Measurements from ENCODE around the gene SESN2. TPM values are rescaled to one million over a fixed set of nuclear protein-coding genes. Genes with fewer than 3 reads are reported as not detected.

SESN2 gene
- total and polyA plus RNA-seq, 10 of the 15 experiments (the other 5 are each of a cell fraction or from before 2014, with no cell fraction given) = 1.5 to 40.9 (median 17.8) TPM

- WGBS (ENCODE audit: insufficient coverage, insufficient replicate concordance, low lambda C conversion rate, missing lambda C conversion rate) = 26% methylated on average over 29 of the region's 29 CpGs
- POLR2A ChIA-PET = interaction anchor here (0.6 to 2.7 kb wide), 9 partner anchors 8 to 340 kb away, joined by 3 to 12 read pairs (median 5); partner anchors contain the start of genes GMEB1 and RCC1
- RAD21 ChIA-PET (ENCODE audit: unreplicated experiment) = interaction anchor here (1.0 to 1.8 kb wide), 3 partner anchors 8 to 81 kb away, joined by 3 to 17 read pairs (median 3); no protein-coding TSS in a partner anchor
- no peak for FAIRE-seq
- peak; percentile 69 for ATAC-seq
- H3K27me3 ChIP-seq (replicated peaks in 1 of 2; ENCODE audit: control insufficient read depth in 2 of 2, insufficient read depth in 2 of 2, low read length in 1 of 2) = no peaks in the 10 kb centered on the region
- peak overlapping the region; percentile 95 for H3K9ac ChIP-seq (ENCODE audit: control insufficient read depth, insufficient read depth, low read length)
- no peak for DNase-seq (ENCODE audit: low read depth, low spot score)
- peaks cover 16% of the 10 kb centered on the region for H3K79me2 ChIP-seq (ENCODE audit: control insufficient read depth, insufficient read depth, low read length)
- H2AFZ ChIP-seq (ENCODE audit: control insufficient read depth, low read depth, low read length) = peak overlapping the region; percentile 40; the same call in 1 of the 2 replicates
- H3K27ac ChIP-seq (ENCODE audit: control insufficient read depth, insufficient read depth) = peak overlapping the region; percentile 91
- H3K4me1 ChIP-seq (ENCODE audit: control insufficient read depth, insufficient read depth, low read length) = peaks cover 11% of the 10 kb centered on the region
- SMC1A ChIA-PET (ENCODE audit: uncharacterized antibody, unreplicated experiment) = interaction anchor here (1.0 to 4.8 kb wide), 4 partner anchors 8 to 81 kb away, joined by 3 to 33 read pairs (median 4); no protein-coding TSS in a partner anchor
- peaks cover 2 to 17% of the 10 kb centered on the region in 2 experiments for H3K36me3 ChIP-seq (ENCODE audit: control insufficient read depth in 2 of 2, insufficient read depth in 2 of 2, low read length in 1 of 2)
- intact Hi-C loops (cut with micrococcal nuclease; ENCODE audit: unreplicated experiment) (loop anchor here (2.0 kb wide), 1 partner anchor 81 kb away; no protein-coding TSS in a partner anchor), in situ Hi-C loops (cut with MboI) (no loop called here)
- BruUV-seq (replicated peaks) = TSS peak; percentile 83
- peak overlapping the region; percentile 83 for H3K4me2 ChIP-seq (ENCODE audit: control insufficient read depth, insufficient read depth)
- no peaks in the 10 kb centered on the region for H3K9me3 ChIP-seq (replicated peaks; ENCODE audit: control insufficient read depth, insufficient read depth, low read length)
- CTCF ChIA-PET = interaction anchor here (1.0 to 3.9 kb wide), 6 partner anchors 8 to 238 kb away, joined by 3 to 28 read pairs (median 4); no protein-coding TSS in a partner anchor
- peak overlapping the region; percentile 76 for H3K4me3 ChIP-seq
- H4K20me1 ChIP-seq (ENCODE audit: control insufficient read depth, insufficient read depth) = no peaks in the 10 kb centered on the region
- TF ChIP-seq BHLHE40 (IDR thresholded peaks at IDR 0.05; ENCODE audit: borderline replicate concordance in 1 of 2, low read depth in 2 of 2, low read length in 1 of 2) (no peak), TCF7 (IDR thresholded peaks at IDR 0.05; ENCODE audit: borderline replicate concordance) (no peak), PBX3 (IDR thresholded peaks at IDR 0.05; ENCODE audit: insufficient replicate concordance, low read depth, low read length) (no peak), FOXM1 (IDR thresholded peaks at IDR 0.05; ENCODE audit: low read depth, low read length) (0 out of 2 replicates have a peak, but pooled peaks have one; percentile 10), KAT2A (conservative IDR thresholded peaks at IDR 0.05; ENCODE audit: control insufficient read depth, low read depth, low read length) (no peak), REST (IDR thresholded peaks at IDR 0.05; ENCODE audit: low read depth, low read length) (no peak), ZNF622 (IDR thresholded peaks at IDR 0.05) (no peak), TAF1 (IDR thresholded peaks at IDR 0.05; ENCODE audit: borderline replicate concordance, low read depth, low read length) (no peak), SMARCA5 (IDR thresholded peaks at IDR 0.05) (peak; percentile 48; the same call in 1 of the 2 replicates), ZNF592 (IDR thresholded peaks at IDR 0.05) (no peak), CREM (IDR thresholded peaks at IDR 0.05; ENCODE audit: low read depth) (no peak)
- TF ChIP-seq, protein P1, sequence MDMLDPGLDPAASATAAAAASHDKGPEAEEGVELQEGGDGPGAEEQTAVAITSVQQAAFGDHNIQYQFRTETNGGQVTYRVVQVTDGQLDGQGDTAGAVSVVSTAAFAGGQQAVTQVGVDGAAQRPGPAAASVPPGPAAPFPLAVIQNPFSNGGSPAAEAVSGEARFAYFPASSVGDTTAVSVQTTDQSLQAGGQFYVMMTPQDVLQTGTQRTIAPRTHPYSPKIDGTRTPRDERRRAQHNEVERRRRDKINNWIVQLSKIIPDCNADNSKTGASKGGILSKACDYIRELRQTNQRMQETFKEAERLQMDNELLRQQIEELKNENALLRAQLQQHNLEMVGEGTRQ (IDR thresholded peaks at IDR 0.05; ENCODE audit: borderline replicate concordance, low read depth, low read length) = no peak
These were observed 70.3 kb downstream of the SESN2 start for GRCh38 chr1:28329395-28330153.

All from GM12878 (cell line).